Upper lobe of left lung (tissue), 6 donors: Measurements from ENCODE around the gene KRT85. TPM values are rescaled to one million over a fixed set of nuclear protein-coding genes. Genes with fewer than 3 reads are reported as not detected.

Source experiments
- ATAC-seq, 2 donors: fragments of 200-7000 bp; cut with Tn5 transposase; one replicate each; pipeline ENCODE4 v1.9.1; 2022; ENCODE audit warnings: mild to moderate bottlenecking in 2 of 2, moderate library complexity in 2 of 2; ENCODE audit not compliant: low FRiP score in 2 of 2
- DNase-seq, 2 donors: peaks; one replicate each; pipeline ENCODE4 v3.0.0-alpha.2; 2019 to 2020
- H3K27ac ChIP-seq, 4 donors: fragments of 200-600 bp; sonication (generic); one replicate each; pipeline ENCODE4 v1.5.1; 2016 to 2019
- H3K27me3 ChIP-seq, 4 donors: fragments of 200-600 bp; sonication (generic); one replicate each; pipeline ENCODE4 v1.5.1; 2017 to 2019
- H3K36me3 ChIP-seq, 4 donors: fragments of 200-600 bp; sonication (generic); one replicate each; pipeline ENCODE4 v1.5.1; 2016 to 2019
- H3K4me1 ChIP-seq, 4 donors: fragments of 200-600 bp; sonication (generic); one replicate each; pipeline ENCODE4 v1.5.1; 2018 to 2019
- H3K4me3 ChIP-seq, 4 donors: fragments of 200-600 bp; sonication (generic); one replicate each; pipeline ENCODE4 v1.5.1; 2017 to 2019; ENCODE audit warnings: mild to moderate bottlenecking in 2 of 4, moderate library complexity in 1 of 4
- H3K9me3 ChIP-seq, 4 donors: fragments of 200-600 bp; sonication (generic); one replicate each; pipeline ENCODE4 v1.5.1; 2018 to 2019
- EP300 ChIP-seq, 4 donors: sonication (generic); formaldehyde crosslinking; IDR thresholded peaks; one replicate each; pipeline ENCODE4 v1.5.1; 2017; ENCODE audit warnings: antibody characterized with exemption in 4 of 4, control low read depth in 2 of 4
- POLR2A ChIP-seq, 4 donors: fragments of 450-650 bp; IDR thresholded peaks; one replicate each; pipeline ENCODE4 v1.5.1; 2016 to 2017; ENCODE audit warnings: antibody characterized with exemption in 4 of 4, mild to moderate bottlenecking in 2 of 4
- POLR2AphosphoS5 ChIP-seq, 2 donors: sonication (generic); formaldehyde crosslinking; IDR thresholded peaks; one replicate each; pipeline ENCODE4 v1.5.1; 2017; ENCODE audit warnings: antibody characterized with exemption in 2 of 2
- WGBS, 2 donors: methylation state at CpG; one replicate each; pipeline ENCODE4 v1.1.5; 2017 to 2018; 5-methylcytosine and 5-hydroxymethylcytosine counted together
- total RNA-seq, 6 donors: library from RNA; depleted of rRNA in 4 of 6; stranded (reverse); fragments of >200 nt in 4 of 6; gene quantifications; one replicate each; pipeline versions ENCODE4 v1.1.0 to v1.2.1, GENCODE V29; 2016 to 2021
- TF ChIP-seq, protein P1 (sequence below), 6 experiments: fragments of 450-650 bp in 4 of 6; fragments of 200-600 bp in 2 of 6; sonication (generic) in 2 of 6; IDR thresholded peaks; one replicate each; pipeline ENCODE4 v1.5.1; 2016 to 2019; ENCODE audit warnings: antibody characterized with exemption in 6 of 6
- donor health status: DM: no; HTN: no; CAD: no; lungs with moderate emphysema.
- donor health status: DM: no; HTN: yes; CAD: no; lungs with severe emphysema.

The KRT85 gene
- total RNA-seq, 6 donors from 2014 or later: not detected

DNA sequence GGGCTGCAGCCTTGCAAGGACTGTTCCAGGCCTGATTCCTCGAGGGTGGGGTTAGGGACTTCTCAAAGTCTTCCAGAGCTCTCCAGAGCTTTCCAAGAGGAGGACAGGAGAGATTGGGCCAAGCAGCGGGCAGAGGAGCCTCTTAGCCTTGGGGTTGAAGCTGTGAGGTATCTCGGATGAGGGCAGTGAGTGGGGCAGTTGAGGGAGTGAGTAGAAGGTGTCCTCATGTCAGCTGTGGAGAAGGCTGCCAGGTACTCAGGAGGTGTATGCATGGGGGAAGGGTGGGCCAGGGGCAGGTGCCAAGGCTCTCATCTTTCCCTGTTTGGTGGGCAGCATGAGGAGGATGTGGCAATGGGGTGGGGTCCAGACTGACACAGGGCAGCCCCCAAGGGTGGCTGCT, 53.8 kb downstream of the KRT85 start:
- Histone ChIP-seq H3K9me3 (no peaks in the 10 kb centered on the region), H3K36me3 (no peaks in the 10 kb centered on the region), H3K27me3 (peaks cover 0 to 1% (median under 1%) of the 10 kb centered on the region in 4 donors), H3K27ac (no peak overlapping the region), H3K4me1 (peaks cover 0 to 6% (median under 1%) of the 10 kb centered on the region in 4 donors), H3K4me3 (no peak overlapping the region)
- WGBS, 2 donors: 54 to 69% methylated on average over 3 of the region's 3 CpGs
- TF ChIP-seq POLR2A (IDR thresholded peaks at IDR 0.05): no peak
- no peak for TF ChIP-seq EP300 (IDR thresholded peaks at IDR 0.05)
- DNase-seq (peak in 1 of 2 donors; percentile 6), ATAC-seq (no peak)

DNA sequence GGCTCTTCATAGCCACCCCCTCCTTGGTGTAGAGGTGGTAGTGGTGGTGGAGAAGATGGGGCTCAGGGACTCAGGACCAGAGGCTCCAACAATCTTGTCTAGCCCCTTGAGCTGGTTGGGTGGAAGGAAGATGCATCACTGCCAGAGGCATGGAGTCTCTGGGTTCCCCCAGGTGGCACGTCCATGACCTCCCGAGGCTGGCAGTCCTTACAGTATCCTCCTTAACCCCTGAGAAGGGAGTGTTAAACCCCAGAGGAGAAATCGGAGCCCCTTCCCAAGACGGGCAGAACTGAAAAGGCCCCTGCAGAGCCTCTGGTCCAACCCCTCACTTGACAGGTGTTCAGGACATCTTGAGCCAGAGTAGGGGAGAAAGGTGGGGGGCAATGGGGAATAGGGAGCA, 55.2 kb downstream of the KRT85 start:
- 77 to 87% methylated on average over 4 of the region's 4 CpGs for WGBS, 2 donors
- Histone ChIP-seq H3K36me3 (no peaks in the 10 kb centered on the region), H3K4me3 (no peak overlapping the region), H3K27ac (no peak overlapping the region), H3K9me3 (no peaks in the 10 kb centered on the region), H3K4me1 (peaks cover 0 to 14% (median 5%) of the 10 kb centered on the region in 4 donors), H3K27me3 (peaks cover 0 to 7% (median 6%) of the 10 kb centered on the region in 4 donors)
- no peak for TF ChIP-seq POLR2AphosphoS5 (IDR thresholded peaks at IDR 0.05)
- no peak for TF ChIP-seq EP300 (IDR thresholded peaks at IDR 0.05)
- TF ChIP-seq, protein P1, sequence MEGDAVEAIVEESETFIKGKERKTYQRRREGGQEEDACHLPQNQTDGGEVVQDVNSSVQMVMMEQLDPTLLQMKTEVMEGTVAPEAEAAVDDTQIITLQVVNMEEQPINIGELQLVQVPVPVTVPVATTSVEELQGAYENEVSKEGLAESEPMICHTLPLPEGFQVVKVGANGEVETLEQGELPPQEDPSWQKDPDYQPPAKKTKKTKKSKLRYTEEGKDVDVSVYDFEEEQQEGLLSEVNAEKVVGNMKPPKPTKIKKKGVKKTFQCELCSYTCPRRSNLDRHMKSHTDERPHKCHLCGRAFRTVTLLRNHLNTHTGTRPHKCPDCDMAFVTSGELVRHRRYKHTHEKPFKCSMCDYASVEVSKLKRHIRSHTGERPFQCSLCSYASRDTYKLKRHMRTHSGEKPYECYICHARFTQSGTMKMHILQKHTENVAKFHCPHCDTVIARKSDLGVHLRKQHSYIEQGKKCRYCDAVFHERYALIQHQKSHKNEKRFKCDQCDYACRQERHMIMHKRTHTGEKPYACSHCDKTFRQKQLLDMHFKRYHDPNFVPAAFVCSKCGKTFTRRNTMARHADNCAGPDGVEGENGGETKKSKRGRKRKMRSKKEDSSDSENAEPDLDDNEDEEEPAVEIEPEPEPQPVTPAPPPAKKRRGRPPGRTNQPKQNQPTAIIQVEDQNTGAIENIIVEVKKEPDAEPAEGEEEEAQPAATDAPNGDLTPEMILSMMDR (IDR thresholded peaks at IDR 0.05): no peak
- no peak for TF ChIP-seq POLR2A (IDR thresholded peaks at IDR 0.05)
- ATAC-seq: no peak
- DNase-seq: no peak

DNA sequence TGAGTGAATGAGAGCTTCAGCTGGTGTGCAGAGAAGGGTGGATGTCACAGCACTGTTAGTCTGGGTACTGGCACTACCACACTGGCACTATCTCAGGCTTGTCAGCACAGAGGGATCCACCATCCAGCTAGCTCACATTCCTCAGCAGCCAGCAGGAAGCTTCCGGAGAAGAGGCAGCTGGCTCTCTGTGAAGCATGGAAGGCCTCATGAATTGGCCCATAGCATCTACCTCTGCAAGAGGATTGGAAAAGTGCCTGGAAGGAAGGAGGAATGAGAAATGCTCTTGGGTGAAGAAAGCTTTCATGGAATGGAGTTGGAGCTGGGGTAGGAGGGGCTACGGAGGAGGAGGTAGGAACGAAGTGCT, 56.0 kb downstream of the KRT85 start:
- DNase-seq (no peak), ATAC-seq (no peak)
- no peaks in the 10 kb centered on the region for H3K9me3 ChIP-seq
- no peak for TF ChIP-seq POLR2AphosphoS5 (IDR thresholded peaks at IDR 0.05)
- TF ChIP-seq, protein P1 (IDR thresholded peaks at IDR 0.05): no peak
- TF ChIP-seq POLR2A (IDR thresholded peaks at IDR 0.05): no peak
- no peak for TF ChIP-seq EP300 (IDR thresholded peaks at IDR 0.05)
- H3K36me3 ChIP-seq: no peaks in the 10 kb centered on the region
- H3K4me3 ChIP-seq: no peak overlapping the region
- WGBS, 2 donors: 80 to 81% methylated on average over 3 of the region's 3 CpGs
- peaks cover 0 to 7% (median 6%) of the 10 kb centered on the region in 4 donors for H3K27me3 ChIP-seq
- peaks cover 0 to 14% (median 5%) of the 10 kb centered on the region in 4 donors for H3K4me1 ChIP-seq
- no peak overlapping the region for H3K27ac ChIP-seq

DNA sequence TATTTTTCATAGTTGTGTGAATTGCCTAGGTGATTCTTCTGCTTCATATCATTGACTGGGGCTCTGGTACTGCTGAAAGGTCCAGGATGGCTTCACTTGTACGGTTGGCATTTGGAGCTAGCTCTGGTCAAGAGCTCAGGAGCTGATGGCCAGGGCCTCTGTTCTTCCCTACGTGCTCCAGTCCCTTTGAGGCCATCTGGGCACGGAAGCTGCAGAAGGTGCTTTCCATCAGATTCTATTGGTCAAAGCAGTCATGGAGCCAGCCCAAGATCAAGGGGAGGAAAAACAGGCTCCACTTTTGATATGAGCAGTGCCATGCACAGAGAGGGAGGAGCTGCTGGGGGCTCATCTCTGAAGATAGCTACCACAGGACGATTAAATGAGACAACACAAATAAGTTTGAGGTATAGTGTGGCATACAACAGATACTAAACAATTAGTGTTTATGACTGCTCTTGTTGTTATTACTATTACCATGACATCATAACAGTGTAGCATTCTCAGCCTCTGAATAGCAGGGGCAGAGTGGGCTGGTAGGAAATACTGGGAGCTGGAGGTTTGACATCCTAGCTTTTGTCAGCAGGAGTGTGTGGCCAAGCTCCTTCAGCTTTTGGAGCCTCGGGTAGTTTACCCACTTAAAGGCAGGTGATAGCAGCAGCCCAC, 56.5 kb downstream of the KRT85 start:
- Histone ChIP-seq H3K4me3 (no peak overlapping the region), H3K9me3 (no peaks in the 10 kb centered on the region), H3K36me3 (no peaks in the 10 kb centered on the region), H3K27ac (no peak overlapping the region), H3K4me1 (peaks cover 0 to 14% (median 5%) of the 10 kb centered on the region in 4 donors), H3K27me3 (peaks cover 0 to 7% (median 6%) of the 10 kb centered on the region in 4 donors)
- no peak for ATAC-seq
- TF ChIP-seq EP300 (IDR thresholded peaks at IDR 0.05) (no peak), POLR2AphosphoS5 (IDR thresholded peaks at IDR 0.05) (no peak), POLR2A (IDR thresholded peaks at IDR 0.05) (no peak)
- TF ChIP-seq, protein P1 (IDR thresholded peaks at IDR 0.05): no peak
- no peak for DNase-seq
- WGBS, 2 donors: 74 to 75% methylated on average over 5 of the region's 5 CpGs

Other genes with a start within 250 kb of the KRT85 start
- gene KRT80, start 175.5 kb downstream of the KRT85 start, total RNA-seq: 10 to 100 TPM in 2 of 6 donors, 1 to 10 TPM in 4; 2.1 to 15.2 (median 6.6) TPM
- 1,000 to 10,000 TPM in 2 of 6 donors, 100 to 1,000 TPM in 4; 247 to 1,279 (median 821) TPM for gene KRT7, start 134.2 kb downstream of the KRT85 start, total RNA-seq
- 1 to 10 TPM in 2 of 6 donors, under 1 TPM in 2, not detected in 2; 0.30 to 1.5 (median 0.93) TPM for gene KRT86, start 92.8 kb downstream of the KRT85 start, total RNA-seq
- 1 to 10 TPM in 1 of 6 donors, under 1 TPM in 3, not detected in 2; 0.39 to 1.4 (median 0.52) TPM for gene KRT81, start 75.9 kb downstream of the KRT85 start, total RNA-seq
- not detected for gene KRT83, start 46.1 kb downstream of the KRT85 start, total RNA-seq
- not detected for gene KRT84, start 18.2 kb upstream of the KRT85 start, total RNA-seq
- gene KRT82, start 38.9 kb upstream of the KRT85 start, total RNA-seq: not detected
- not detected for gene KRT75, start 66.9 kb upstream of the KRT85 start, total RNA-seq
- under 1 TPM in 1 of 6 donors, not detected in 5; 0.17 TPM for gene KRT6B, start 84.7 kb upstream of the KRT85 start, total RNA-seq
- gene KRT6C, start 106.3 kb upstream of the KRT85 start, total RNA-seq: not detected
- 1 to 10 TPM in 4 of 6 donors, under 1 TPM in 1, not detected in 1; 0.61 to 4.5 (median 1.4) TPM for gene KRT6A, start 125.8 kb upstream of the KRT85 start, total RNA-seq
- 10 to 100 TPM in 1 of 6 donors, 1 to 10 TPM in 3, not detected in 2; 3.6 to 43.3 (median 4.8) TPM for gene KRT5, start 152.9 kb upstream of the KRT85 start, total RNA-seq
- not detected for gene KRT71, start 185.7 kb upstream of the KRT85 start, total RNA-seq
- not detected for gene KRT74, start 206.4 kb upstream of the KRT85 start, total RNA-seq
- gene KRT72, start 234.0 kb upstream of the KRT85 start, total RNA-seq: under 1 TPM in 2 of 6 donors, not detected in 4; 0.11 to 0.37 TPM